H1 (cell line): ENCODE results near the gene ZSCAN29. TPM values are rescaled to one million over a fixed set of nuclear protein-coding genes. Genes with fewer than 3 reads are reported as not detected.

Experiments used
- CTCF ChIA-PET: fragments of 300-600 bp; sonication (Branson Sonifier 250); formaldehyde crosslinking; loops from one replicate; lab custom pipeline; 2021; ENCODE audit not compliant: partially characterized antibody; lab: Charles Lee
- POLR2A ChIA-PET: fragments of 300-600 bp; sonication (Branson Sonifier 250); formaldehyde crosslinking; loops from one replicate; lab custom pipeline; 2021; ENCODE audit warnings: inconsistent platforms; ENCODE audit not compliant: partially characterized antibody; lab: Charles Lee
- DNase-seq, 2 experiments: peaks; one replicate each; pipeline versions ENCODE4 v3.0.0 to v3.0.0-alpha.2; 2010 to 2022; ENCODE audit warnings: low spot score in 2 of 2, low read depth in 1 of 2, mixed read lengths in 1 of 2
- FAIRE-seq: peaks from 2 replicates; lab custom pipeline; 2011; peaks lifted over from hg19 to GRCh38; lab: Jason Lieb, UNC
- H2AFZ ChIP-seq: 2 replicates; pipeline ENCODE4 v1.8.1; 2012; ENCODE audit warnings: low read length, inconsistent platforms
- H2AK5ac ChIP-seq: 2 replicates; pipeline ENCODE4 v1.6.1; 2013; ENCODE audit warnings: low read depth, low read length
- H2BK120ac ChIP-seq: replicated peaks from 2 replicates; pipeline ENCODE3; 2013; ENCODE audit warnings: low read depth, low read length, inconsistent platforms
- H2BK12ac ChIP-seq: 2 replicates; pipeline ENCODE4 v1.6.1; 2013; ENCODE audit warnings: low read depth, low read length
- H2BK15ac ChIP-seq: 2 replicates; pipeline ENCODE4 v1.6.1; 2013; ENCODE audit warnings: low read length
- H2BK20ac ChIP-seq: 2 replicates; pipeline ENCODE4 v1.6.1; 2013; ENCODE audit warnings: low read length
- H2BK5ac ChIP-seq: 2 replicates; pipeline ENCODE4 v1.6.1; 2013; ENCODE audit warnings: low read depth, low read length
- H3K14ac ChIP-seq: 2 replicates; pipeline ENCODE4 v1.6.1; 2013; ENCODE audit warnings: inconsistent platforms; ENCODE audit not compliant: insufficient read length
- H3K18ac ChIP-seq: 2 replicates; pipeline ENCODE4 v1.6.1; 2013; ENCODE audit warnings: low read length; ENCODE audit errors: extremely low read depth
- H3K23ac ChIP-seq: 2 replicates; pipeline ENCODE4 v1.6.1; 2013; ENCODE audit warnings: inconsistent platforms; ENCODE audit not compliant: insufficient read length
- H3K23me2 ChIP-seq: 2 replicates; pipeline ENCODE4 v1.6.1; 2013; ENCODE audit warnings: low read depth, low read length
- H3K27ac ChIP-seq: 2 replicates; pipeline ENCODE4 v1.6.1; 2011; ENCODE audit warnings: low read depth, low read length, inconsistent platforms
- H3K27me3 ChIP-seq, 4 experiments: replicated peaks in 1 of 4; 1 replicate in 1 of 4; 2 replicates in 3 of 4; pipeline versions ENCODE4 v1.6.1 to v1.8.1; 2011 to 2013; ENCODE audit warnings: low read length in 3 of 4, mild to moderate bottlenecking in 3 of 4, inconsistent platforms in 2 of 4, mixed read lengths in 2 of 4, moderate library complexity in 1 of 4; ENCODE audit not compliant: control insufficient read depth in 3 of 4, insufficient read depth in 3 of 4; ENCODE audit errors: extremely low read depth in 1 of 4
- H3K36me3 ChIP-seq, 4 experiments: 2 replicates each; pipeline versions ENCODE4 v1.6.1 to v1.8.1; 2011 to 2013; ENCODE audit warnings: mild to moderate bottlenecking in 4 of 4, low read length in 3 of 4, moderate library complexity in 2 of 4, control low read depth in 1 of 4, inconsistent platforms in 1 of 4; ENCODE audit not compliant: insufficient read depth in 4 of 4, control insufficient read depth in 2 of 4
- H3K4ac ChIP-seq: replicated peaks from 2 replicates; pipeline ENCODE3; 2013; ENCODE audit warnings: low read length, low read depth, mixed read lengths, inconsistent platforms; ENCODE audit not compliant: insufficient read length
- H3K4me1 ChIP-seq, 4 experiments: replicated peaks in 1 of 4; 1 replicate in 1 of 4; 2 replicates in 3 of 4; pipeline versions ENCODE4 v1.6.1 to v1.8.1; 2011 to 2013; ENCODE audit warnings: low read length in 3 of 4, inconsistent platforms in 2 of 4, mixed read lengths in 1 of 4; ENCODE audit not compliant: insufficient read depth in 4 of 4, control insufficient read depth in 3 of 4
- H3K4me2 ChIP-seq, 2 experiments: 2 replicates each; pipeline versions ENCODE4 v1.6.1 to v1.8.1; 2011 to 2013; ENCODE audit warnings: low read depth in 2 of 2, low read length in 2 of 2, control low read depth in 1 of 2, inconsistent platforms in 1 of 2, mild to moderate bottlenecking in 1 of 2; ENCODE audit not compliant: insufficient read depth in 1 of 2
- H3K4me3 ChIP-seq, 4 experiments: fragments of 200-600, 300-600 bp in 1 of 4; sonication (generic), shearing (Covaris generic), sonication (Bioruptor Twin) in 1 of 4; 2 replicates each; pipeline versions ENCODE4 v1.5.1 to v1.8.1; 2011 to 2016; ENCODE audit warnings: low read length in 4 of 4, low read depth in 3 of 4, control low read depth in 2 of 4, inconsistent platforms in 2 of 4, mild to moderate bottlenecking in 2 of 4, mixed read lengths in 1 of 4, moderate library complexity in 1 of 4; ENCODE audit not compliant: insufficient read depth in 2 of 4; ENCODE audit errors: extremely low read depth in 1 of 4
- H3K56ac ChIP-seq: replicated peaks from 2 replicates; pipeline ENCODE3; 2013; ENCODE audit warnings: low read depth, mild to moderate bottlenecking, mixed read lengths, low read length, inconsistent platforms; ENCODE audit not compliant: insufficient read length
- H3K79me1 ChIP-seq: 2 replicates; pipeline ENCODE4 v1.6.1; 2013; ENCODE audit warnings: low read depth, low read length, control low read depth
- H3K79me2 ChIP-seq, 2 experiments: 2 replicates each; pipeline versions ENCODE4 v1.6.1 to v1.8.1; 2012 to 2013; ENCODE audit warnings: low read length in 2 of 2, mild to moderate bottlenecking in 2 of 2, inconsistent platforms in 1 of 2; ENCODE audit not compliant: insufficient read depth in 2 of 2, control insufficient read depth in 1 of 2
- H3K9ac ChIP-seq, 4 experiments: replicated peaks in 1 of 4; 1 replicate in 1 of 4; 2 replicates in 3 of 4; pipeline versions ENCODE4 v1.6.1 to v1.8.1; 2011 to 2013; ENCODE audit warnings: low read depth in 3 of 4, low read length in 3 of 4, control low read depth in 2 of 4, mild to moderate bottlenecking in 2 of 4, moderate library complexity in 2 of 4, inconsistent platforms in 1 of 4; ENCODE audit errors: extremely low read depth in 1 of 4
- H3K9me3 ChIP-seq, 2 experiments: 2 replicates each; pipeline versions ENCODE4 v1.6.1 to v1.8.1; 2012 to 2013; ENCODE audit warnings: mild to moderate bottlenecking in 2 of 2, moderate library complexity in 2 of 2, control low read depth in 1 of 2, inconsistent platforms in 1 of 2, low read depth in 1 of 2, low read length in 1 of 2, mixed read lengths in 1 of 2; ENCODE audit not compliant: insufficient read depth in 2 of 2
- H4K20me1 ChIP-seq, 2 experiments: replicated peaks in 1 of 2; 2 replicates each; pipeline versions ENCODE3 to v1.8.1; 2011 to 2013; ENCODE audit warnings: inconsistent platforms in 2 of 2, low read length in 2 of 2, mild to moderate bottlenecking in 1 of 2; ENCODE audit not compliant: insufficient read depth in 2 of 2, control insufficient read depth in 1 of 2
- H4K5ac ChIP-seq: 2 replicates; pipeline ENCODE4 v1.6.1; 2013; ENCODE audit warnings: low read length, low read depth, mixed read lengths, inconsistent platforms; ENCODE audit not compliant: insufficient read length
- H4K8ac ChIP-seq: 2 replicates; pipeline ENCODE4 v1.8.0; 2013; ENCODE audit warnings: mild to moderate bottlenecking, moderate library complexity, low read length, inconsistent platforms; ENCODE audit not compliant: insufficient read depth; ENCODE audit errors: extremely low read depth
- H4K91ac ChIP-seq: replicated peaks from 2 replicates; pipeline ENCODE3; 2013; ENCODE audit warnings: low read length, mixed read lengths, inconsistent platforms; ENCODE audit not compliant: insufficient read length
- EGR1 ChIP-seq: IDR thresholded peaks from 2 replicates; pipeline ENCODE4 v1.6.1; 2011; ENCODE audit warnings: low read depth, low read length, borderline replicate concordance
- GABPA ChIP-seq: IDR thresholded peaks from 2 replicates; pipeline ENCODE4 v1.6.1; 2011; ENCODE audit warnings: mild to moderate bottlenecking, low read length, moderate library complexity, borderline replicate concordance; ENCODE audit not compliant: insufficient read depth
- HDAC2 ChIP-seq, 2 experiments: fragments of 300-600 bp in 1 of 2; sonication (generic) in 1 of 2; IDR thresholded peaks; 2 replicates each; pipeline ENCODE4 v1.6.1; 2011 to 2012; ENCODE audit warnings: low read depth in 2 of 2, low read length in 2 of 2, mild to moderate bottlenecking in 2 of 2, moderate library complexity in 2 of 2, borderline replicate concordance in 1 of 2, inconsistent platforms in 1 of 2
- RXRA ChIP-seq: IDR thresholded peaks from 2 replicates; pipeline ENCODE4 v1.6.1; 2011; ENCODE audit warnings: low read depth, mild to moderate bottlenecking, low read length, moderate library complexity; ENCODE audit not compliant: insufficient read depth
- SRF ChIP-seq: IDR thresholded peaks from 2 replicates; pipeline ENCODE4 v1.6.1; 2011; ENCODE audit warnings: mild to moderate bottlenecking, low read depth, low read length, moderate library complexity
- WGBS, 2 experiments: shearing (Covaris generic) in 1 of 2; methylation state at CpG; one replicate each; pipeline versions ENCODE4 v1.1.6 to v1.1.7; 2013 to 2015; ENCODE audit warnings: low lambda C conversion rate in 2 of 2, mixed read lengths in 2 of 2, inconsistent platforms in 1 of 2, low coverage in 1 of 2, missing lambda C conversion rate in 1 of 2; ENCODE audit not compliant: insufficient replicate concordance in 2 of 2, insufficient coverage in 1 of 2, insufficient read length in 1 of 2; ENCODE audit errors: extremely low coverage in 1 of 2, missing lambda C conversion rate in 1 of 2; 5-methylcytosine and 5-hydroxymethylcytosine counted together
- polyA plus RNA-seq, 7 experiments: library from polyadenylated mRNA; depleted of rRNA in 3 of 7; stranded (reverse) in 5 of 7; unstranded in 2 of 7; fragments of >200 nt in 5 of 7; fragments of 200-250 nt in 2 of 7; gene quantifications; 1 replicate in 5 of 7; 2 replicates in 1 of 7; 4 replicates in 1 of 7; pipeline versions ENCODE4 v1.2.1 to v1.2.3, GENCODE V29; 2011 to 2013; ENCODE audit warnings: missing spikeins in 2 of 7, mixed read lengths in 2 of 7
- total RNA-seq: library from RNA; stranded (reverse); fragmentation: NEBNext Ultra II Directional; extraction: Animal tissue kit (Norgen Biotek cat#: 25700); gene quantifications from 2 replicates; pipeline ENCODE4 v1.2.1, GENCODE V29; 2021
- TF ChIP-seq, protein P1 (sequence below): IDR thresholded peaks from 2 replicates; pipeline ENCODE4 v1.6.1; 2011; ENCODE audit warnings: low read length, improper control_type of control experiment

The ZSCAN29 gene
- total and polyA plus RNA-seq, 2 of the 8 experiments (the other 6 are each of a cell fraction or from before 2014, with no cell fraction given): 6.4 to 41.3 TPM

DNA sequence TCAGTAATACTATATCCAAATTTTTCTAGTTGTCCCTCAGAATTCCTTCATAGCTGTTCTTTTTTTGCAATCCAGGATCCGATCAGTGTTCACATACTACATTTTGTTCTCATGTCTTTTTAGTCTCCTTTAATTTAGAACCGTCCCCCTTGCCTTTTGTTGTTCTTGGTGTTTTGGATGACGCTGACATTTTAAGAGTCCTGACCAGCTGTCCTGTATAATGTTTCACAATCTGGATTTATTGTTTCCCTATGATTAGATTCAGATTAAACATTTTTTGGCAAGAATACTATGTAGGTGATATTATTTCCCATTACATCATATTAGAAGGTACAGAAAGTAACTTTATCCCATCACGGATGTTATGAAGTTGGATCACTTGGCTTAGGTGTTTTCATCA is 11.5 kb upstream of the ZSCAN29 start:
- no peak for FAIRE-seq
- TF ChIP-seq SRF (no peak), RXRA (no peak), HDAC2 (IDR thresholded peaks at IDR 0.05; ENCODE audit: borderline replicate concordance in 1 of 2, low read depth in 2 of 2, low read length in 2 of 2) (no peak), EGR1 (no peak), GABPA (no peak)
- TF ChIP-seq, protein P1, sequence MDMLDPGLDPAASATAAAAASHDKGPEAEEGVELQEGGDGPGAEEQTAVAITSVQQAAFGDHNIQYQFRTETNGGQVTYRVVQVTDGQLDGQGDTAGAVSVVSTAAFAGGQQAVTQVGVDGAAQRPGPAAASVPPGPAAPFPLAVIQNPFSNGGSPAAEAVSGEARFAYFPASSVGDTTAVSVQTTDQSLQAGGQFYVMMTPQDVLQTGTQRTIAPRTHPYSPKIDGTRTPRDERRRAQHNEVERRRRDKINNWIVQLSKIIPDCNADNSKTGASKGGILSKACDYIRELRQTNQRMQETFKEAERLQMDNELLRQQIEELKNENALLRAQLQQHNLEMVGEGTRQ: no peak
- ChIA-PET CTCF (interaction anchor here (0.6 to 1.3 kb wide), 4 partner anchors 8 to 198 kb away, joined by 3 to 4 read pairs (median 4); no protein-coding TSS in a partner anchor), POLR2A (no interaction called here)
- H2AK5ac ChIP-seq: no peak overlapping the region
- no peak overlapping the region for H3K4me3 ChIP-seq
- H3K18ac ChIP-seq: no peak overlapping the region
- no peak overlapping the region for H2AFZ ChIP-seq
- H3K4me1 ChIP-seq: no peaks in the 10 kb centered on the region
- WGBS, 2 experiments: 88% methylated on average over 4 of the region's 4 CpGs; no CpG with 5 or more reads in 1 of the 2 experiments
- no peak overlapping the region for H4K8ac ChIP-seq
- H3K79me2 ChIP-seq: no peaks in the 10 kb centered on the region
- H3K14ac ChIP-seq: no peak overlapping the region
- H3K4ac ChIP-seq: no peak overlapping the region
- no peak overlapping the region for H3K56ac ChIP-seq
- DNase-seq: no peak
- H3K27me3 ChIP-seq: no peaks in the 10 kb centered on the region
- no peak overlapping the region for H2BK12ac ChIP-seq
- no peak overlapping the region for H2BK15ac ChIP-seq
- H3K27ac ChIP-seq: no peak overlapping the region
- no peaks in the 10 kb centered on the region for H4K20me1 ChIP-seq
- no peak overlapping the region for H3K9ac ChIP-seq
- no peak overlapping the region for H2BK20ac ChIP-seq
- H3K23ac ChIP-seq: no peak overlapping the region
- no peaks in the 10 kb centered on the region for H3K9me3 ChIP-seq
- no peak overlapping the region for H2BK120ac ChIP-seq
- no peaks in the 10 kb centered on the region for H3K23me2 ChIP-seq
- H4K91ac ChIP-seq: no peak overlapping the region
- H3K4me2 ChIP-seq: no peak overlapping the region
- H4K5ac ChIP-seq: no peak overlapping the region
- H2BK5ac ChIP-seq: no peak overlapping the region
- peaks cover 10 to 38% (median 27%) of the 10 kb centered on the region in 4 experiments; a peak in 7 of 8 replicates for H3K36me3 ChIP-seq
- no peaks in the 10 kb centered on the region for H3K79me1 ChIP-seq
